Spleen (tissue), 11 donors: ENCODE data around the gene NACC1. TPM values are rescaled to one million over a fixed set of nuclear protein-coding genes. Genes with fewer than 3 reads are reported as not detected.

ENCODE experiments used
- DNase-seq: peaks from one replicate; pipeline ENCODE4 v3.0.0-alpha.2; 2020
- H3K27ac ChIP-seq, 8 donors: fragments of 200-600 bp; sonication (generic) in 7 of 8; 1 replicate in 4 of 8; 2 replicates in 4 of 8; pipeline versions ENCODE4 v1.5.0 to v1.8.0; 2016 to 2021; ENCODE audit warnings: inconsistent platforms in 4 of 8, mild to moderate bottlenecking in 4 of 8, moderate library complexity in 1 of 8
- H3K27me3 ChIP-seq, 7 donors: fragments of 200-600 bp; sonication (generic) in 6 of 7; replicated peaks in 1 of 7; 1 replicate in 4 of 7; 2 replicates in 3 of 7; pipeline versions ENCODE4 v1.5.0 to v1.8.0; 2016 to 2021; ENCODE audit warnings: inconsistent platforms in 3 of 7, mild to moderate bottlenecking in 1 of 7
- H3K36me3 ChIP-seq, 6 donors: fragments of 200-600 bp; sonication (generic) in 5 of 6; 1 replicate in 4 of 6; 2 replicates in 2 of 6; pipeline versions ENCODE4 v1.5.0 to v1.8.0; 2016 to 2021; ENCODE audit warnings: inconsistent platforms in 2 of 6
- H3K4me1 ChIP-seq, 6 donors: fragments of 200-600 bp; sonication (generic) in 5 of 6; 1 replicate in 3 of 6; 2 replicates in 3 of 6; pipeline versions ENCODE4 v1.5.0 to v1.8.0; 2016 to 2021; ENCODE audit warnings: inconsistent platforms in 3 of 6
- H3K4me3 ChIP-seq, 8 donors: fragments of 200-600 bp; sonication (generic) in 7 of 8; 1 replicate in 4 of 8; 2 replicates in 4 of 8; pipeline versions ENCODE4 v1.5.0 to v1.8.0; 2016 to 2021; ENCODE audit warnings: inconsistent platforms in 4 of 8, mild to moderate bottlenecking in 4 of 8, moderate library complexity in 2 of 8
- H3K9me3 ChIP-seq, 8 donors: fragments of 200-600 bp; sonication (generic) in 7 of 8; 1 replicate in 4 of 8; 2 replicates in 4 of 8; pipeline versions ENCODE4 v1.5.0 to v1.8.0; 2016 to 2021; ENCODE audit warnings: inconsistent platforms in 4 of 8
- CTCF ChIP-seq, 11 experiments: fragments of 200-600 bp in 7 of 11; fragments of 450-650 bp in 4 of 11; sonication (generic) in 4 of 11; IDR thresholded peaks in 8 of 11; conservative IDR thresholded peaks in 3 of 11; 1 replicate in 7 of 11; 2 replicates in 4 of 11; pipeline versions ENCODE4 v1.4.0 to v1.8.0; 2016 to 2021; ENCODE audit warnings: antibody characterized with exemption in 11 of 11, inconsistent platforms in 4 of 11, mild to moderate bottlenecking in 1 of 11
- POLR2A ChIP-seq, 3 donors: fragments of 450-650 bp; IDR thresholded peaks; one replicate each; pipeline ENCODE4 v1.5.1; 2017; ENCODE audit warnings: antibody characterized with exemption in 3 of 3, mild to moderate bottlenecking in 1 of 3
- POLR2AphosphoS5 ChIP-seq, 3 donors: sonication (generic); formaldehyde crosslinking; IDR thresholded peaks; one replicate each; pipeline ENCODE4 v1.5.1; 2017; ENCODE audit warnings: antibody characterized with exemption in 3 of 3
- WGBS, 5 donors: extraction: QIAGEN DNeasy Blood & Tissue Kit in 3 of 5; methylation state at CpG; one replicate each; pipeline versions ENCODE4 v1.1.5 to v1.1.7; 2013 to 2018; 5-methylcytosine and 5-hydroxymethylcytosine counted together
- intact Hi-C: fragments of 100-400 bp; cut with DNase I; formaldehyde crosslinking; loops from one replicate; pipeline ENCODE4 v1.15.0; 2023; ENCODE audit warnings: low total_unique reads
- polyA plus RNA-seq, 3 donors: library from polyadenylated mRNA; stranded (reverse); fragments of 200-250 nt; gene quantifications; one replicate each; pipeline ENCODE4 v1.2.1, GENCODE V29; 2013
- total RNA-seq, 7 donors: library from RNA; depleted of rRNA in 3 of 7; stranded (reverse); fragments of >200 nt in 3 of 7; fragmentation: NEBNext Ultra II Directional in 4 of 7; extraction: Animal tissue kit (Norgen Biotek cat#: 25700) in 4 of 7; gene quantifications; one replicate each; pipeline versions ENCODE4 v1.1.0 to v1.2.1, GENCODE V29; 2016 to 2021
- donor health status: healthy with polysubstance abuse.
- donor health status: DM: no; HTN: no; CAD: no; lungs with moderate emphysema.
- donor health status: DM: no; HTN: no; CAD: no.
- donor health status: Bipolar disorder and iron deficiency.
- donor health status: healthy.
- donor health status: DM: no; HTN: no; CAD: no.
- donor health status: DM: yes; HTN: yes; CAD: no.

Gene NACC1
- total and polyA plus RNA-seq, 10 donors: 5.5 to 47.0 (median 34.3) TPM

DNA sequence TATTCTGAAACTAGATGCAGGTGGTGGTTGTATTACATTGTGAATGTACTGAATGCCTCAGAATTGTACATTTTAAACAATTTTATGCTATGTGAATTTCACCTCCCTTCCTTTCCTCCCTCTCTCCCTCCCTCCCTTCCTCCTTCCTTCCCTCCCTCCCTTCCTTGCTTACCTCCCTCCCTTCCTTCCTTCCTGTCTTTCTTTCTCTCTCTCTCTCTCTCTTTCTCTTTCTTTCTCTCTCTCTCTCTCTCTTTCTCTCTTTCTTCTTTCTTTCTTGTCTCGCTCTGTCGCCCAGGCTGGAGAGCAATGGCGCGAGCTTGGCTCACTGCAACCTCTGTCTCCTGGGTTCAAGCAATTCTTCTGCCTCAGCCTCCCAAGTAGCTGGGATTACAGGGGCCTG is 69.4 kb downstream of the NACC1 start:
- H3K27ac ChIP-seq: no peak overlapping the region
- no peaks in the 10 kb centered on the region for H3K27me3 ChIP-seq
- H3K4me3 ChIP-seq: no peak overlapping the region
- peaks cover 0 to 20% (median 1%) of the 10 kb centered on the region in 6 donors for H3K4me1 ChIP-seq
- intact Hi-C loops: no loop called here
- DNase-seq: no peak
- 84 to 95% (median 90%) methylated on average over 4 of the region's 4 CpGs for WGBS, 5 donors
- no peaks in the 10 kb centered on the region for H3K36me3 ChIP-seq
- no peaks in the 10 kb centered on the region for H3K9me3 ChIP-seq
- no peak for TF ChIP-seq POLR2A (IDR thresholded peaks at IDR 0.05)
- no peak for TF ChIP-seq CTCF (IDR thresholded peaks at IDR 0.05 in 8 of 11, conservative IDR thresholded peaks at IDR 0.05 in 3 of 11)
- no peak for TF ChIP-seq POLR2AphosphoS5 (IDR thresholded peaks at IDR 0.05)

DNA sequence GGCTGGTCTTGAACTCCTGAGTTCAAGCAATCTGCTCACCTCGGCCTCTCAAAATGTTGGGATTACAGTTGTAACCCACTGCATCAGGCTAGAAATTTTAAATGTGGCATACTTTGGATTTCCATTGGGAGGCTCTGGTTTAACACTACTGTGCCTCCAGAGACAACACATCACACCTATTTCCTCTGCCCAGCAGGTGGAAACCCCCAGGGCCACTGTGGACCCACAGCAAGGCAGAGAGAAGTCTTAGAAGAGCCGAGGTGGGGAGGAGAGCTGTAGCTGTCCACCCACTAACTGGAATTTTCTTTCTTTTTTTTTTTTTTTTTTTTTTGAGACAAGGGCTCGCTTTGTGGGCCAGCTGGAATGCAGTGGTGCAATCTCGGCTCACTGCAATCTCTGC is 71.5 kb downstream of the NACC1 start:
- no peak overlapping the region for H3K4me3 ChIP-seq
- H3K4me1 ChIP-seq: peaks cover 4 to 31% (median 13%) of the 10 kb centered on the region in 6 donors
- WGBS, 5 donors: 76 to 87% (median 83%) methylated on average over 3 to 4 of the region's 4 CpGs
- H3K27me3 ChIP-seq: no peaks in the 10 kb centered on the region
- TF ChIP-seq POLR2AphosphoS5 (IDR thresholded peaks at IDR 0.05): no peak
- TF ChIP-seq CTCF (IDR thresholded peaks at IDR 0.05 in 8 of 11, conservative IDR thresholded peaks at IDR 0.05 in 3 of 11): no peak
- TF ChIP-seq POLR2A (IDR thresholded peaks at IDR 0.05): no peak
- H3K27ac ChIP-seq: no peak overlapping the region
- intact Hi-C loops: no loop called here
- no peak for DNase-seq
- no peaks in the 10 kb centered on the region for H3K9me3 ChIP-seq
- H3K36me3 ChIP-seq: no peaks in the 10 kb centered on the region

Other genes with a start within 250 kb of the NACC1 start
- 10 to 100 TPM; 20.4 to 36.1 (median 24.4) TPM for gene DNASE2, start 236.8 kb upstream of the NACC1 start, total RNA-seq
- 10 to 100 TPM; 19.5 to 33.9 (median 28.1) TPM for gene DNASE2, start 236.8 kb upstream of the NACC1 start, polyA plus RNA-seq
- 10 to 100 TPM in 1 of 7 donors, 1 to 10 TPM in 3, under 1 TPM in 2, not detected in 1; 0.44 to 13.0 (median 2.7) TPM for gene KLF1, start 231.1 kb upstream of the NACC1 start, total RNA-seq
- under 1 TPM; 0.13 to 0.67 (median 0.33) TPM for gene KLF1, start 231.1 kb upstream of the NACC1 start, polyA plus RNA-seq
- gene GCDH, start 227.1 kb upstream of the NACC1 start, total RNA-seq: 10 to 100 TPM; 19.0 to 48.4 (median 29.3) TPM
- 10 to 100 TPM; 16.3 to 29.4 (median 20.1) TPM for gene GCDH, start 227.1 kb upstream of the NACC1 start, polyA plus RNA-seq
- under 1 TPM in 1 of 7 donors, not detected in 6; 0.74 TPM for gene SYCE2, start 199.0 kb upstream of the NACC1 start, total RNA-seq
- gene SYCE2, start 199.0 kb upstream of the NACC1 start, polyA plus RNA-seq: under 1 TPM; 0.29 to 0.85 (median 0.30) TPM
- gene FARSA, start 184.6 kb upstream of the NACC1 start, total RNA-seq: 10 to 100 TPM; 32.8 to 49.9 (median 42.2) TPM
- 10 to 100 TPM; 25.1 to 55.4 (median 36.3) TPM for gene FARSA, start 184.6 kb upstream of the NACC1 start, polyA plus RNA-seq
- gene CALR, start 179.7 kb upstream of the NACC1 start, total RNA-seq: 100 to 1,000 TPM; 306 to 828 (median 571) TPM
- 100 to 1,000 TPM; 150 to 194 (median 193) TPM for gene CALR, start 179.7 kb upstream of the NACC1 start, polyA plus RNA-seq
- 100 to 1,000 TPM in 1 of 7 donors, 10 to 100 TPM in 6; 80.4 to 109 (median 90.8) TPM for gene RAD23A, start 172.4 kb upstream of the NACC1 start, total RNA-seq
- gene RAD23A, start 172.4 kb upstream of the NACC1 start, polyA plus RNA-seq: 100 to 1,000 TPM in 2 of 3 donors, 10 to 100 TPM in 1; 88.6 to 134 (median 115) TPM
- 10 to 100 TPM; 12.8 to 33.4 (median 15.8) TPM for gene GADD45GIP1, start 161.0 kb upstream of the NACC1 start, total RNA-seq
- 10 to 100 TPM; 39.7 to 47.9 (median 40.8) TPM for gene GADD45GIP1, start 161.0 kb upstream of the NACC1 start, polyA plus RNA-seq
- not detected for gene DAND5, start 148.7 kb upstream of the NACC1 start, total RNA-seq
- gene DAND5, start 148.7 kb upstream of the NACC1 start, polyA plus RNA-seq: not detected
- gene NFIX, start 122.8 kb upstream of the NACC1 start, total RNA-seq: 10 to 100 TPM; 12.3 to 41.4 (median 26.7) TPM
- gene NFIX, start 122.8 kb upstream of the NACC1 start, polyA plus RNA-seq: 1 to 10 TPM; 1.1 to 7.7 (median 1.5) TPM
- 10 to 100 TPM; 35.5 to 69.4 (median 50.0) TPM for gene LYL1, start 15.4 kb upstream of the NACC1 start, total RNA-seq
- gene LYL1, start 15.4 kb upstream of the NACC1 start, polyA plus RNA-seq: 10 to 100 TPM; 63.7 to 86.9 (median 68.0) TPM
- gene TRMT1, start 1.5 kb upstream of the NACC1 start, total RNA-seq: 10 to 100 TPM; 27.7 to 72.8 (median 37.5) TPM
- 100 to 1,000 TPM in 2 of 3 donors, 10 to 100 TPM in 1; 76.2 to 109 (median 107) TPM for gene TRMT1, start 1.5 kb upstream of the NACC1 start, polyA plus RNA-seq
- gene STX10, start 32.1 kb downstream of the NACC1 start, total RNA-seq: 10 to 100 TPM; 43.8 to 89.5 (median 55.8) TPM
- gene STX10, start 32.1 kb downstream of the NACC1 start, polyA plus RNA-seq: 10 to 100 TPM; 78.3 to 98.0 (median 93.7) TPM
- 100 to 1,000 TPM in 4 of 7 donors, 10 to 100 TPM in 3; 59.7 to 131 (median 104) TPM for gene IER2, start 32.1 kb downstream of the NACC1 start, total RNA-seq
- gene IER2, start 32.1 kb downstream of the NACC1 start, polyA plus RNA-seq: 10 to 100 TPM; 56.7 to 92.2 (median 76.6) TPM